Ovary (tissue), 9 donors: ENCODE measurements around the gene NCOR1. TPM values are rescaled to one million over a fixed set of nuclear protein-coding genes. Genes with fewer than 3 reads are reported as not detected.

ENCODE experiments used
- DNase-seq, 5 donors: peaks; one replicate each; pipeline ENCODE4 v3.0.0-alpha.2; 2019 to 2020
- H3K27ac ChIP-seq, 2 donors: fragments of 200-600 bp; one replicate each; pipeline versions ENCODE4 v1.5.1 to v1.8.0; 2019 to 2022
- H3K27me3 ChIP-seq: fragments of 200-600 bp; one replicate; pipeline ENCODE4 v1.8.0; 2022
- H3K36me3 ChIP-seq: fragments of 200-600 bp; sonication (generic); one replicate; pipeline ENCODE4 v1.5.1; 2019
- H3K4me1 ChIP-seq: one replicate; pipeline ENCODE4 v1.8.1; 2013; ENCODE audit warnings: mild to moderate bottlenecking, moderate library complexity; ENCODE audit not compliant: insufficient read depth
- H3K4me3 ChIP-seq: fragments of 200-600 bp; sonication (generic); one replicate; pipeline ENCODE4 v1.5.1; 2017
- H3K9me3 ChIP-seq, 2 donors: fragments of 200-600 bp in 1 of 2; sonication (generic) in 1 of 2; one replicate each; pipeline versions ENCODE4 v1.5.1 to v1.8.1; 2013 to 2019; ENCODE audit warnings: mild to moderate bottlenecking in 1 of 2, moderate library complexity in 1 of 2
- CTCF ChIP-seq, 3 donors: fragments of 450-650 bp in 2 of 3; fragments of 200-600 bp in 1 of 3; IDR thresholded peaks; one replicate each; pipeline versions ENCODE4 v1.5.1 to v1.8.0; 2016 to 2022; ENCODE audit warnings: antibody characterized with exemption in 3 of 3, mild to moderate bottlenecking in 1 of 3
- EP300 ChIP-seq: sonication (generic); formaldehyde crosslinking; IDR thresholded peaks from one replicate; pipeline ENCODE4 v1.6.1; 2017; ENCODE audit warnings: antibody characterized with exemption
- POLR2A ChIP-seq: fragments of 450-650 bp; IDR thresholded peaks from one replicate; pipeline ENCODE4 v1.6.1; 2017; ENCODE audit warnings: antibody characterized with exemption, mild to moderate bottlenecking, moderate library complexity
- WGBS, 3 donors: extraction: QIAGEN DNeasy Blood & Tissue Kit in 1 of 3; methylation state at CpG; one replicate each; pipeline versions ENCODE4 v1.1.5 to v1.1.7; 2013 to 2017; 5-methylcytosine and 5-hydroxymethylcytosine counted together
- intact Hi-C, 4 donors: fragments of 100-400 bp; cut with DNase I; formaldehyde crosslinking; loops; one replicate each; pipeline versions ENCODE4 v1.11.0 to v1.15.1; 2022 to 2023
- polyA plus RNA-seq, 2 donors: library from polyadenylated mRNA; stranded (reverse); fragments of 200-250 nt in 1 of 2; fragments of 350-450 nt in 1 of 2; fragmentation: Illumina TruSeq in 1 of 2; extraction: RNeasy Lipid Tissue Mini Kit (QIAGEN cat#74804) in 1 of 2; gene quantifications; one replicate each; pipeline ENCODE4 v1.2.3, GENCODE V29; 2013 to 2014
- total RNA-seq, 7 donors: library from RNA; depleted of rRNA in 2 of 7; stranded (reverse); fragments of >200 nt in 2 of 7; fragmentation: NEBNext Ultra II Directional in 3 of 7; extraction: Animal tissue kit (Norgen Biotek cat#: 25700) in 3 of 7; gene quantifications; one replicate each; pipeline versions ENCODE4 v1.1.0 to v1.2.4, GENCODE V29; 2016 to 2023
- donor health status: DM: no; HTN: no; CAD: no; lungs with moderate emphysema.
- donor health status: DM: no; HTN: no; CAD: no.
- donor health status: Bipolar disorder and iron deficiency.
- donor health status: DM: yes; HTN: yes; CAD: no.
- donor health status: DM: no; HTN: no; CAD: no.
- donor health status: DM: yes; HTN: yes; CAD: no.

The NCOR1 gene
- total and polyA plus RNA-seq, 9 donors: 32.4 to 142 (median 110) TPM

DNA sequence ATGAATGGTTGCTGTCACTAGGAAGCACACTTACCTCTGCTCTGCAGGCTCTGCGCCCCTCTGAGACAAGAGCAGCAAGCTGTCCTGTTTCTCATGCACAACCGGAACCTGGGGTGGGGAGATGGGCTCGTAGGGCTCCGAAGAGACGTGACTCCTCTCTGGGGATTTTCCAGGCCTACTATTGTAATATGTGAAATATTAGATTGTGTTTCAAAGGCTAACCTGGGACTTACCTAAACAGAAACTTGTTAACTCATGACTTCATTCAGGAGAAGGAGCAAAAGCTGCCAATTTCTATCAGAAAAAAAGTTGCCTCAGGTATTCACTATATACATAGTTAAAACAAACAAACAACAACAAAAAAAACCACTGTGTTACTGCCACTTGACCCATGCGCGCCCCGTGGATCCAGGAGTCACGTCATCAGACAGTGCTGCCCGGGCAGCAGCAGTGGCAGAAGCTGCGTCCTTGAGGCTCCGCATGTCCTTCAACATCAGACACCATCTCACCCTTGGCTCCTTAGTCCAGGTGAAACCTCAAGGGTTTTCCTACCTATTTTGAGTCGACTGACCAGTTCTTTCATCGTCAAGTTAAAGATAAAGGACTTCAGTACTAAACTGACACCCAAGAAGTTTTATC is 166.4 kb downstream of the NCOR1 start:
- Histone ChIP-seq H3K27ac (no peak overlapping the region), H3K27me3 (no peaks in the 10 kb centered on the region), H3K9me3 (no peaks in the 10 kb centered on the region), H3K36me3 (no peaks in the 10 kb centered on the region), H3K4me1 (no peaks in the 10 kb centered on the region), H3K4me3 (no peak overlapping the region)
- WGBS, 3 donors: 86 to 94% (median 88%) methylated on average over 14 of the region's 14 CpGs
- TF ChIP-seq CTCF (IDR thresholded peaks at IDR 0.05): no peak
- no peak for TF ChIP-seq EP300
- no peak for TF ChIP-seq POLR2A
- no peak for DNase-seq
- intact Hi-C loops: no loop called here

DNA sequence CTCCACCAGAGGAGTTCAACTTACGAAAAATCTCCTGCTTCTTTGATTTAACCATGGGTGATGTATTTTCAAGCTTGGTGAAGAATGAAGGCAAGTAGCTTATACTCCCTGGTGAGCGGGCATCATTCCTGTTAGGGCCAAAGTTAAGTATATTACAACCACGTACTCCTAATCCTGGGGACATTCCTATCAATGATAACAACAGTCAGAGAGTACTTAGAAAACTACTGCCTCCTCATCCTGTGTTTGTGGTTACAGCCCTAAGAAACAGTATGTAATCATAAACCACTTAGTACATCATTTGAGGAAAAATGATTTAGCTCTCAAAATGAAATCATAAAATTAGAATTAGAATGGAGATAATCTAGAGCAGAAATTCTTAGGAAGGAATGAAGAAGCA is 168.4 kb downstream of the NCOR1 start:
- Histone ChIP-seq H3K4me1 (no peaks in the 10 kb centered on the region), H3K27me3 (no peaks in the 10 kb centered on the region), H3K27ac (no peak overlapping the region), H3K9me3 (no peaks in the 10 kb centered on the region), H3K36me3 (no peaks in the 10 kb centered on the region), H3K4me3 (no peak overlapping the region)
- no peak for DNase-seq
- WGBS, 3 donors: 87 to 90% (median 87%) methylated on average over 3 of the region's 3 CpGs
- TF ChIP-seq POLR2A: no peak
- no peak for TF ChIP-seq CTCF (IDR thresholded peaks at IDR 0.05)
- TF ChIP-seq EP300: no peak
- intact Hi-C loops: no loop called here

DNA sequence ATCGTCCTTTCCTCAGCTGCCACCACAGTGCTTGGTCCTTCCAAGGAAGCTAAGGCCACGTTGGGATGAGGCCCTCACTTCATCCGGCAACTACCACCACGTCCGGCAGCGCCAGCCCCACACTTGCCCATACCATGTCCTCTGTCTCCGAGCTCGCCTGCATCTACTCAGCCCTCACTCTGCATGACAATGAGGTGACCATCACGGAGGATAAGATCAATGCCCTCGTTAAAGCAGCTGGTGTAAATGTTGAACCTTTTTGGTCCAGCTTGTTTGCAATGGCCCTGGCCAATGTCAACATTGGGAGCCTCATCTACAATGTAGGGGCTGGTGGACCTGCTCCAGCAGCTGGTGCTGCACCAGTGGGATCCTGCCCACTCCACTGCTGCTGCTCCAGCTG is 170.8 kb downstream of the NCOR1 start:
- WGBS, 3 donors: 88 to 90% (median 89%) methylated on average over 10 of the region's 10 CpGs
- no peak overlapping the region for H3K4me3 ChIP-seq
- no peaks in the 10 kb centered on the region for H3K36me3 ChIP-seq

GRCh38 chr17:16040710-16041251 is 174.6 kb downstream of the NCOR1 start:
- TF ChIP-seq CTCF (IDR thresholded peaks at IDR 0.05) (no peak), POLR2A (no peak), EP300 (no peak)
- intact Hi-C loops: no loop called here
- Histone ChIP-seq H3K36me3 (no peaks in the 10 kb centered on the region), H3K4me3 (no peak overlapping the region), H3K4me1 (peaks cover 4% of the 10 kb centered on the region), H3K9me3 (no peaks in the 10 kb centered on the region), H3K27ac (peak overlapping the region in 1 of 2 donors; percentile 71), H3K27me3 (no peaks in the 10 kb centered on the region)
- 18 to 27% (median 26%) methylated on average over 4 of the region's 4 CpGs for WGBS, 3 donors
- DNase-seq: peak; percentile 39 to 65 (median 57)

More for the DNA sequence above, 170.8 kb downstream of the NCOR1 start:
- TF ChIP-seq POLR2A (no peak), CTCF (IDR thresholded peaks at IDR 0.05) (no peak), EP300 (no peak)
- H3K27me3 ChIP-seq: no peaks in the 10 kb centered on the region
- H3K27ac ChIP-seq: no peak overlapping the region
- H3K9me3 ChIP-seq: no peaks in the 10 kb centered on the region
- DNase-seq: no peak
- intact Hi-C loops: no loop called here
- H3K4me1 ChIP-seq: peaks cover 4% of the 10 kb centered on the region
